ENCODE measurements around the gene ILDR1.

The ILDR1 gene

GRCh38 chr3:122032531-122032930, 10.5 kb upstream of the ILDR1 start:
- no peak for DNase-seq (ENCODE audit: low read depth)
- no peak overlapping the region for H3K4me3 ChIP-seq (ENCODE audit: low read depth, low read length)
- TF ChIP-seq, protein P1, sequence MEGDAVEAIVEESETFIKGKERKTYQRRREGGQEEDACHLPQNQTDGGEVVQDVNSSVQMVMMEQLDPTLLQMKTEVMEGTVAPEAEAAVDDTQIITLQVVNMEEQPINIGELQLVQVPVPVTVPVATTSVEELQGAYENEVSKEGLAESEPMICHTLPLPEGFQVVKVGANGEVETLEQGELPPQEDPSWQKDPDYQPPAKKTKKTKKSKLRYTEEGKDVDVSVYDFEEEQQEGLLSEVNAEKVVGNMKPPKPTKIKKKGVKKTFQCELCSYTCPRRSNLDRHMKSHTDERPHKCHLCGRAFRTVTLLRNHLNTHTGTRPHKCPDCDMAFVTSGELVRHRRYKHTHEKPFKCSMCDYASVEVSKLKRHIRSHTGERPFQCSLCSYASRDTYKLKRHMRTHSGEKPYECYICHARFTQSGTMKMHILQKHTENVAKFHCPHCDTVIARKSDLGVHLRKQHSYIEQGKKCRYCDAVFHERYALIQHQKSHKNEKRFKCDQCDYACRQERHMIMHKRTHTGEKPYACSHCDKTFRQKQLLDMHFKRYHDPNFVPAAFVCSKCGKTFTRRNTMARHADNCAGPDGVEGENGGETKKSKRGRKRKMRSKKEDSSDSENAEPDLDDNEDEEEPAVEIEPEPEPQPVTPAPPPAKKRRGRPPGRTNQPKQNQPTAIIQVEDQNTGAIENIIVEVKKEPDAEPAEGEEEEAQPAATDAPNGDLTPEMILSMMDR (IDR thresholded peaks at IDR 0.05; ENCODE audit: control insufficient read depth, extremely low read depth, insufficient read depth), result no peak

DNA sequence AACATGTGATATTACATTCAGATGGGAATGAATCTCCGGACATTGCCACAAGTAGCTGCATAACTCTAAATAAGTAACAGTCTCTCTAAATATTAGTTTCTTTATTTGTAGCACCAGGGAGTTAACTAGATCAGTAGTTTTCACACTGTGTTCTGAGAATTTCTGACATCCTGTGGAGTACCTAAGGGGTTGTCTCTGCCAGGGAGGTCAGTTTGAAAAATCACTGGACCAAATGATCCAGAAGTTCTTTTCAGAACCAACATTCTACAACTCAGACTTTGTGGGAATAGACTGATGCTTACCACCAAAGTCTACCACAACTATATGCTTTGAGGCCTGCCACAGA, 9.0 kb upstream of the ILDR1 start:
- TF ChIP-seq, protein P1 (IDR thresholded peaks at IDR 0.05; ENCODE audit: control insufficient read depth, extremely low read depth, insufficient read depth), result no peak
- DNase-seq (ENCODE audit: low read depth), result no peak
- no peak overlapping the region for H3K4me3 ChIP-seq (ENCODE audit: low read depth, low read length)

- H3K4me3 ChIP-seq (ENCODE audit: low read depth, low read length), result no peak overlapping the region
- TF ChIP-seq, protein P1 (IDR thresholded peaks at IDR 0.05; ENCODE audit: control insufficient read depth, extremely low read depth, insufficient read depth), result no peak
- no peak for DNase-seq (ENCODE audit: low read depth)
These were observed 8.5 kb upstream of the ILDR1 start for GRCh38 chr3:122030381-122031122.

GRCh38 chr3:122025296-122025695, 3.2 kb upstream of the ILDR1 start:
- DNase-seq (ENCODE audit: low read depth), result no peak
- TF ChIP-seq, protein P1 (IDR thresholded peaks at IDR 0.05; ENCODE audit: control insufficient read depth, extremely low read depth, insufficient read depth), result no peak
- no peak overlapping the region for H3K4me3 ChIP-seq (ENCODE audit: low read depth, low read length)

GRCh38 chr3:122024800-122025199, 2.8 kb upstream of the ILDR1 start:
- H3K4me3 ChIP-seq (ENCODE audit: low read depth, low read length), result no peak overlapping the region
- TF ChIP-seq, protein P1 (IDR thresholded peaks at IDR 0.05; ENCODE audit: control insufficient read depth, extremely low read depth, insufficient read depth), result no peak
- DNase-seq (ENCODE audit: low read depth), result no peak

DNA sequence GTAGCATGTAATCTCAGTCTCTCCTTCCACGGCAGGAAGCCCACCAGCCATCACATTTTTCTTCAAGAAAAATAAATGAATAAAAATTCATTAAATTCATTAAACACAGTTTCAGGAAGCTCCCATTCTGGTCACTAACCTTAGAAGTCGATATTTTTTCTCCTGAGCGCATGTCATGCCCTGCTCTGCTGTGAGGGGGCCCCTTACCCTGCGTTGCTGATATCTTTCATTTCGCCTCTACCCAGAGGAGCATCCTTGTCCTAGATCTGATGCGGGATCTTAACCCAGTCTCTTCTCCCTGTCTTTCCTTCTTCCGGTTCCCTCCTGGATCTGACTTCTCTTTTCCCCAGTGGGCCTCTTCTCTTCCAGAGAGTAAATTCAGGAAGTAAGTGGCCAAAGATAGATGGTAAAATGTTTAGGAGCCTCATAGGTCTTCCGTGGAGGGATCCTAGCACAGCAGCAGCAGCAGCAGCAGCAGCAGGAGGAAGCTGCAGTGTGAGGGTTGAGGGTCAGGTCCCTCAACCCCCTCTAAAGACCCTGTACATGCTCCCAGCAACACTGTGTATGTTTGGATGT, 1.4 kb upstream of the ILDR1 start:
- H3K4me3 ChIP-seq (ENCODE audit: low read depth, low read length), result no peak overlapping the region
- no peak for DNase-seq (ENCODE audit: low read depth)
- TF ChIP-seq, protein P1 (IDR thresholded peaks at IDR 0.05; ENCODE audit: control insufficient read depth, extremely low read depth, insufficient read depth), result no peak

- H3K4me3 ChIP-seq (ENCODE audit: low read depth, low read length), result no peak overlapping the region
- TF ChIP-seq, protein P1 (IDR thresholded peaks at IDR 0.05; ENCODE audit: control insufficient read depth, extremely low read depth, insufficient read depth), result no peak
- DNase-seq (ENCODE audit: low read depth), result no peak
These were observed 1.0 kb downstream of the ILDR1 start for GRCh38 chr3:122021037-122021436.

Data from LNCaP clone FGC (cell line).